Gastrocnemius medialis (tissue), 4 donors: ENCODE data around the gene ZC3HAV1L. TPM values are rescaled to one million over a fixed set of nuclear protein-coding genes. Genes with fewer than 3 reads are reported as not detected.
"Not testable (repeated sequence)": the region's sequence is repeated elsewhere in the genome, so short reads cannot be mapped to it uniquely, and the experiment has no call there.

Experiments used
- ATAC-seq, 2 donors: fragments of 150-250 bp; one replicate each; pipeline ENCODE4 v1.9.1; 2016
- DNase-seq, 2 donors: peaks; one replicate each; pipeline ENCODE4 v3.0.0-alpha.2; 2019
- H3K27ac ChIP-seq, 4 donors: fragments of 200-600 bp; sonication (generic); 1 replicate in 1 of 4; 2 replicates in 3 of 4; pipeline ENCODE4 v1.5.1; 2016 to 2018; ENCODE audit warnings: mild to moderate bottlenecking in 2 of 4, moderate library complexity in 1 of 4
- H3K27me3 ChIP-seq, 3 donors: fragments of 200-600 bp; sonication (generic) in 2 of 3; 1 replicate in 1 of 3; 2 replicates in 2 of 3; pipeline versions ENCODE4 v1.5.1 to v1.6.0; 2016 to 2019; ENCODE audit warnings: mild to moderate bottlenecking in 1 of 3, moderate library complexity in 1 of 3
- H3K36me3 ChIP-seq, 2 donors: fragments of 200-600 bp; sonication (generic) in 1 of 2; one replicate each; pipeline ENCODE4 v1.5.1; 2017 to 2018
- H3K4me1 ChIP-seq, 2 donors: fragments of 200-600 bp; sonication (generic) in 1 of 2; one replicate each; pipeline ENCODE4 v1.5.1; 2016 to 2017; ENCODE audit warnings: mild to moderate bottlenecking in 2 of 2
- H3K4me3 ChIP-seq, 4 donors: fragments of 200-600 bp; sonication (generic) in 3 of 4; 1 replicate in 1 of 4; 2 replicates in 3 of 4; pipeline ENCODE4 v1.5.1; 2016 to 2019; ENCODE audit warnings: mild to moderate bottlenecking in 2 of 4
- H3K9me3 ChIP-seq, 3 donors: fragments of 200-600 bp; sonication (generic) in 2 of 3; 1 replicate in 1 of 3; 2 replicates in 2 of 3; pipeline ENCODE4 v1.5.1; 2016 to 2019
- CTCF ChIP-seq, 5 experiments: fragments of 450-650 bp in 3 of 5; fragments of 200-600 bp in 2 of 5; sonication (generic) in 2 of 5; IDR thresholded peaks in 4 of 5; conservative IDR thresholded peaks in 1 of 5; 1 replicate in 4 of 5; 2 replicates in 1 of 5; pipeline ENCODE4 v1.5.1; 2016 to 2019; ENCODE audit warnings: antibody characterized with exemption in 5 of 5, mild to moderate bottlenecking in 3 of 5, moderate library complexity in 3 of 5
- POLR2A ChIP-seq, 2 donors: fragments of 450-650 bp; IDR thresholded peaks; one replicate each; pipeline ENCODE4 v1.6.1; 2017; ENCODE audit warnings: antibody characterized with exemption in 2 of 2, mild to moderate bottlenecking in 2 of 2, moderate library complexity in 2 of 2
- in situ Hi-C, 4 donors: fragments of 200-750 bp; cut with MboI; loops; one replicate each; pipeline versions ENCODE4 v1.15.0 to v1.8.0; 2017; ENCODE audit warnings: low sequenced_read_pairs in 4 of 4
- intact Hi-C: fragments of 100-400 bp; cut with DNase I; formaldehyde crosslinking; loops from one replicate; pipeline ENCODE4 v1.15.1; 2023; ENCODE audit warnings: low total_unique reads
- total RNA-seq, 4 donors: library from RNA; depleted of rRNA; stranded (reverse); fragments of >200 nt; gene quantifications; one replicate each; pipeline versions ENCODE4 v1.1.0 to v1.2.3, GENCODE V29; 2016

ZC3HAV1L gene
- total RNA-seq, 4 donors from 2014 or later, result 1.1 to 2.2 (median 1.5) TPM

- DNase-seq (no peak), ATAC-seq (no peak)
- no peak for TF ChIP-seq POLR2A (IDR thresholded peaks at IDR 0.05)
- TF ChIP-seq CTCF (IDR thresholded peaks at IDR 0.05 in 4 of 5, conservative IDR thresholded peaks at IDR 0.05 in 1 of 5), result no peak
- Histone ChIP-seq H3K27ac (peak overlapping the region in 2 of 4 donors; percentile 45 to 50), H3K9me3 (no peaks in the 10 kb centered on the region), H3K27me3 (no peaks in the 10 kb centered on the region), H3K36me3 (peaks cover 0 to 36% of the 10 kb centered on the region in 2 donors), H3K4me3 (no peak overlapping the region), H3K4me1 (no peaks in the 10 kb centered on the region)
- intact Hi-C loops (loop anchor here (10.0 kb wide), 1 partner anchor 195 kb away; no protein-coding TSS in a partner anchor), in situ Hi-C loops (loop anchor here in 2 of 4 donors (5.0 to 10.0 kb wide), 2 partner anchors 193 to 195 kb away; no protein-coding TSS in a partner anchor)
These were observed 44.0 kb upstream of the ZC3HAV1L start for GRCh38 chr7:139079861-139080260.

GRCh38 chr7:139078911-139079310 lies 43.1 kb upstream of the ZC3HAV1L start:
- no peaks in the 10 kb centered on the region for H3K27me3 ChIP-seq
- H3K9me3 ChIP-seq, result no peaks in the 10 kb centered on the region
- intact Hi-C loops (loop anchor here (10.0 kb wide), 1 partner anchor 194 kb away; no protein-coding TSS in a partner anchor), in situ Hi-C loops (loop anchor here in 2 of 4 donors (5.0 to 10.0 kb wide), 2 partner anchors 192 to 194 kb away; no protein-coding TSS in a partner anchor)
- no peak for DNase-seq
- H3K27ac ChIP-seq, result no peak overlapping the region
- peaks cover 0 to 36% of the 10 kb centered on the region in 2 donors for H3K36me3 ChIP-seq
- H3K4me1 ChIP-seq, result no peaks in the 10 kb centered on the region
- no peak for TF ChIP-seq CTCF (IDR thresholded peaks at IDR 0.05 in 4 of 5, conservative IDR thresholded peaks at IDR 0.05 in 1 of 5)
- no peak for ATAC-seq
- H3K4me3 ChIP-seq, result no peak overlapping the region

- no peaks in the 10 kb centered on the region for H3K4me1 ChIP-seq
- H3K27ac ChIP-seq, result no peak overlapping the region
- no peaks in the 10 kb centered on the region for H3K27me3 ChIP-seq
- TF ChIP-seq CTCF (IDR thresholded peaks at IDR 0.05 in 4 of 5, conservative IDR thresholded peaks at IDR 0.05 in 1 of 5) (no peak), POLR2A (IDR thresholded peaks at IDR 0.05) (no peak)
- H3K4me3 ChIP-seq, result no peak overlapping the region
- no peak for ATAC-seq
- in situ Hi-C loops (loop anchor here in 2 of 4 donors (5.0 to 10.0 kb wide), 2 partner anchors 191 to 194 kb away; no protein-coding TSS in a partner anchor), intact Hi-C loops (loop anchor here (10.0 kb wide), 1 partner anchor 194 kb away; no protein-coding TSS in a partner anchor)
- no peak for DNase-seq
- H3K36me3 ChIP-seq, result peaks cover 0 to 38% of the 10 kb centered on the region in 2 donors
- H3K9me3 ChIP-seq, result no peaks in the 10 kb centered on the region
These were observed 42.6 kb upstream of the ZC3HAV1L start for GRCh38 chr7:139078399-139078798.

- in situ Hi-C loops, result loop anchor here in 2 of 4 donors (5.0 to 10.0 kb wide), 2 partner anchors 190 to 193 kb away; no protein-coding TSS in a partner anchor
- not testable (repeated sequence) for H3K27me3 ChIP-seq, H3K4me1 ChIP-seq, DNase-seq, H3K9me3 ChIP-seq, H3K27ac ChIP-seq, H3K4me3 ChIP-seq, ATAC-seq
- peaks cover 0 to 38% of the 10 kb centered on the region in 2 donors for H3K36me3 ChIP-seq
- intact Hi-C loops, result loop anchor here (10.0 kb wide), 1 partner anchor 193 kb away; no protein-coding TSS in a partner anchor
These were observed 41.9 kb upstream of the ZC3HAV1L start for GRCh38 chr7:139077706-139078105.

GRCh38 chr7:139075871-139076686 lies 40.2 kb upstream of the ZC3HAV1L start:
- Histone ChIP-seq H3K4me1 (no peaks in the 10 kb centered on the region), H3K27ac (no peak overlapping the region), H3K36me3 (peaks cover 0 to 44% of the 10 kb centered on the region in 2 donors), H3K27me3 (no peaks in the 10 kb centered on the region), H3K4me3 (no peak overlapping the region), H3K9me3 (no peaks in the 10 kb centered on the region)
- no peak for ATAC-seq
- intact Hi-C loops, result loop anchor here (1.0 to 10.0 kb wide), 2 partner anchors 59 to 191 kb away; no protein-coding TSS in a partner anchor
- TF ChIP-seq POLR2A (IDR thresholded peaks at IDR 0.05), result no peak
- no peak for TF ChIP-seq CTCF (IDR thresholded peaks at IDR 0.05 in 4 of 5, conservative IDR thresholded peaks at IDR 0.05 in 1 of 5)
- in situ Hi-C loops, result loop anchor here in 2 of 4 donors (5.0 to 10.0 kb wide), 2 partner anchors 189 to 191 kb away; no protein-coding TSS in a partner anchor
- DNase-seq, result no peak
